Stimulated activated naive B cell treated with anti-CD40 and anti-IgM and Interleukin-4, amounts not matched to agents 10 μg/mL and 1 μg/mL and 100 μg/mL, for 72 hours (primary cell): ENCODE data around the gene DSCAML1.

Source experiments
- ATAC-seq, 2 donors: fragments of 150-1000 bp; cut with Tn5 transposase; replicated peaks; 2 replicates each; pipeline ENCODE4 v1.10.0; 2021; ENCODE audit warnings: moderate library complexity in 1 of 2
- DNase-seq: peaks from one replicate; pipeline ENCODE4 v3.0.0; 2021
- H3K27ac Mint-ChIP-seq: one replicate; pipeline ENCODE4 v1.8.0; 2022; ENCODE audit warnings: mild to moderate bottlenecking, mixed read lengths
- H3K27me3 Mint-ChIP-seq, 2 donors: one replicate each; pipeline ENCODE4 v1.8.0; 2022; ENCODE audit warnings: mixed read lengths in 2 of 2
- H3K36me3 Mint-ChIP-seq, 2 donors: one replicate each; pipeline ENCODE4 v1.8.0; 2022; ENCODE audit warnings: mixed read lengths in 2 of 2, mild to moderate bottlenecking in 1 of 2
- H3K4me1 Mint-ChIP-seq, 2 donors: one replicate each; pipeline ENCODE4 v1.8.0; 2022; ENCODE audit warnings: mixed read lengths in 2 of 2, mild to moderate bottlenecking in 1 of 2
- H3K4me3 Mint-ChIP-seq, 2 donors: one replicate each; pipeline ENCODE4 v1.8.0; 2022; ENCODE audit warnings: mild to moderate bottlenecking in 2 of 2, mixed read lengths in 2 of 2, moderate library complexity in 1 of 2
- H3K9me3 Mint-ChIP-seq, 2 donors: one replicate each; pipeline ENCODE4 v1.8.0; 2022; ENCODE audit warnings: mixed read lengths in 2 of 2, mild to moderate bottlenecking in 1 of 2

Gene DSCAML1

GRCh38 chr11:117796872-117797529 is at the start of gene DSCAML1:
Gene DSCAML1 (minus strand): TSS chr11:117797216. CDS start chr11:117797079, 137 bp downstream.
- H3K27me3 Mint-ChIP-seq = peaks cover 46 to 68% of the 10 kb centered on the region in 2 donors
- DNase-seq (no peak), ATAC-seq (peak; percentile 73 to 76)
- peak within 1 kb of the TSS; percentile 85 for H3K27ac Mint-ChIP-seq
- H3K4me1 Mint-ChIP-seq = peaks cover 19 to 24% of the 10 kb centered on the region in 2 donors
- peak within 1 kb of the TSS; percentile 70 to 71 for H3K4me3 Mint-ChIP-seq
- no peaks in the 10 kb centered on the region for H3K9me3 Mint-ChIP-seq
- H3K36me3 Mint-ChIP-seq = peaks cover 1 to 21% of the 10 kb centered on the region in 2 donors

DNA sequence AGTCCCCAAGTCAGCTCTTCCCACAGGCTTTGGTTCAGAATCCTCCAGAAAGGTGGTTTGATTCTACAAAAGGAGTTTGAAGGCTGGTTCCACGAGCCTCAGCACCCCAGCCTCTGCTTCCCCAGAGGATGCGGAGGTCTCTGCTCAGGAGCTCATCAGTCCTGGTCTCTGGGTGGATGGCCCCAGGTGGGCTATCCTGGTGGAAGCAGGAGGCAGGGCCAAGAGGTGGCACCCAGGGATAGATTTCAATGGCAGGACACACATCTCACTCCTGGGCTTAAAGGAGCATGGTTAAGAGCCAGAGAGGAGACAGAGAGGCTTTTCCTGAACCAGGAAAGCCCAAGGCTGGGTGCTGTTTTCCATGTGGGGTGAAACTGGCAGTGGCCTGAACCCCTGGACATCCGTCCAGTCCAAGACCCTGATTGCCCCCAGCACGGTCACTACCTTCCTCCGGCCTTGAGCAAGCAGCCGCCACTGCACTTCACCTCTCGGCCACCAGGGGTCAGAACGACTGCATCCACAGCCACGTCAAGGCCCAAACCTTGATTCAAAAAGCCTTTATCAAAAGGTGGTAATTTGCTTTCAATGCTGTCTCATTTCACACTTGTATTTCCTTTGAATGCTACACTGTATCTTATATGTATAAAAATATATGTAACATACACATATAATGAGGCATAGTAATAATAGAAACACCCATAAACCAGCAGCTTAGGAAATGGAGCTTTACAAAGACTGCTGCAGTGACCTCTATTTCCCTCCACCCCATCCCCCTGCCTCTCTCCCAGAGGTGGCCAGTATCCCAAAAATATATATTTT is 46.9 kb upstream of the DSCAML1 start:
- H3K27me3 Mint-ChIP-seq = no peaks in the 10 kb centered on the region
- no peak overlapping the region for H3K4me3 Mint-ChIP-seq
- H3K27ac Mint-ChIP-seq = peak overlapping the region; percentile 39
- peaks cover 7 to 12% of the 10 kb centered on the region in 2 donors for H3K4me1 Mint-ChIP-seq
- peak; percentile 77 to 88 for ATAC-seq
- H3K9me3 Mint-ChIP-seq = no peaks in the 10 kb centered on the region
- H3K36me3 Mint-ChIP-seq = no peaks in the 10 kb centered on the region
- DNase-seq = peak; percentile 55

GRCh38 chr11:117842131-117842941 is 45.3 kb upstream of the DSCAML1 start:
- DNase-seq (no peak), ATAC-seq (no peak)
- Mint-ChIP-seq H3K9me3 (no peaks in the 10 kb centered on the region), H3K36me3 (no peaks in the 10 kb centered on the region), H3K4me3 (no peak overlapping the region), H3K4me1 (peaks cover 7 to 12% of the 10 kb centered on the region in 2 donors), H3K27me3 (peaks cover 2 to 12% of the 10 kb centered on the region in 2 donors), H3K27ac (no peak overlapping the region)

DNA sequence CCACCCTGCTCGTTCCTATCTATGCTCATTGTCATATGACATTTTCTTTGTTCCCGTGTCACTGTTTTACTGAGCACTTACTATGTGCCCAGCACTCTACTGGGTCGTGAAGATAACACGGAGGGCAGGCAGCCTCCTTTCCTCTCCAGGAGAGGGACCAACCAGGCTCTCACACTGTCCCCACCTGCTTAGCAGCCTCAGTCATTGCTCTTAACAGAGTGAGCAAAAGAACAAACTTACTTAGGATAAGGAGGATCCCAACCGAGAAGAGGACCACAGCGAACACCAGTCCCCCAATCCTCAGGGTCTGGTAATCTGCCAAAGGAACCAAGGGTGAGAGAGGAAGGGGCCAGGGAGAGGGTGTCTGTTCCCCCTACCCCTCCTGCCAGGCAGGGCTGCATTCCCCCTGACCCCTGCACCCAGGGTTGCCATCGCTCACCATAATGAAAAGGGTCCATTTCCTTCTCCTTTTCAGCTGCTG is 44.6 kb upstream of the DSCAML1 start:
- H3K9me3 Mint-ChIP-seq = no peaks in the 10 kb centered on the region
- no peak overlapping the region for H3K4me3 Mint-ChIP-seq
- H3K4me1 Mint-ChIP-seq = peaks cover 7 to 12% of the 10 kb centered on the region in 2 donors
- DNase-seq (no peak), ATAC-seq (no peak)
- peaks cover 9 to 19% of the 10 kb centered on the region in 2 donors for H3K27me3 Mint-ChIP-seq
- H3K27ac Mint-ChIP-seq = no peak overlapping the region
- no peaks in the 10 kb centered on the region for H3K36me3 Mint-ChIP-seq

DNA sequence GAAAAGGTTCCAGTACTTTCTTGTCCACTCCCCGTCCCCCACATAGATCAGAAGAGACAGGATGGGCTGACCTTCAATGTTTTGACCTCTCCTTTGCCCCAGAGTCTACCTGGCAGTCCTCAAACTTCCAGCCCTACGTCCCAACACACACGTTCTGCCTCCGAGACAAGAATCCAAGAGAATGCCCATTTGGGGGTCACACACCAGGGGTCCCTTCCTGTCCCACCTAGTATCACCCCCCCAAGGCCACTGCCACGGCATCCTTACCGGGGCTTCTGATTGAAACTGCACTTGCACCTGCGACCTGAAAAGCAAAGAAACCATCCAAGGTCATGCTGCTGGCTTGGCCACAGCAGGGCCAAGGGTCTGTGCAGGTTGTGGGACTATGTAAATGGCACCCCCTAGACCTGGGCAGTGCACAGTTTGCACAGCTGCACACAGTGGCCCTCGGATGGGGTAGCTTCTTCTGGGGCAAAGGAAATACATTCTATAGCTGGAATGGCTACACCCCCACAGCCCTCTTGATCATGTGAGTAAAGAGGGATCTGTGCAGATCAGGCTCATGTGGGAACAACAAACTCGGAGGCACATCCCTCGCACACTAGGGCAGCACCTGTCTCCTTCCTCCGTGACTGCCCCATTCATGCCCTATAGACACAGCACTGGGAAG is 44.0 kb upstream of the DSCAML1 start:
- H3K27ac Mint-ChIP-seq = no peak overlapping the region
- peaks cover 15 to 23% of the 10 kb centered on the region in 2 donors for H3K27me3 Mint-ChIP-seq
- H3K4me1 Mint-ChIP-seq = peaks cover 7 to 12% of the 10 kb centered on the region in 2 donors
- no peak overlapping the region for H3K4me3 Mint-ChIP-seq
- no peaks in the 10 kb centered on the region for H3K36me3 Mint-ChIP-seq
- H3K9me3 Mint-ChIP-seq = no peaks in the 10 kb centered on the region
- ATAC-seq = no peak
- DNase-seq = no peak

DNA sequence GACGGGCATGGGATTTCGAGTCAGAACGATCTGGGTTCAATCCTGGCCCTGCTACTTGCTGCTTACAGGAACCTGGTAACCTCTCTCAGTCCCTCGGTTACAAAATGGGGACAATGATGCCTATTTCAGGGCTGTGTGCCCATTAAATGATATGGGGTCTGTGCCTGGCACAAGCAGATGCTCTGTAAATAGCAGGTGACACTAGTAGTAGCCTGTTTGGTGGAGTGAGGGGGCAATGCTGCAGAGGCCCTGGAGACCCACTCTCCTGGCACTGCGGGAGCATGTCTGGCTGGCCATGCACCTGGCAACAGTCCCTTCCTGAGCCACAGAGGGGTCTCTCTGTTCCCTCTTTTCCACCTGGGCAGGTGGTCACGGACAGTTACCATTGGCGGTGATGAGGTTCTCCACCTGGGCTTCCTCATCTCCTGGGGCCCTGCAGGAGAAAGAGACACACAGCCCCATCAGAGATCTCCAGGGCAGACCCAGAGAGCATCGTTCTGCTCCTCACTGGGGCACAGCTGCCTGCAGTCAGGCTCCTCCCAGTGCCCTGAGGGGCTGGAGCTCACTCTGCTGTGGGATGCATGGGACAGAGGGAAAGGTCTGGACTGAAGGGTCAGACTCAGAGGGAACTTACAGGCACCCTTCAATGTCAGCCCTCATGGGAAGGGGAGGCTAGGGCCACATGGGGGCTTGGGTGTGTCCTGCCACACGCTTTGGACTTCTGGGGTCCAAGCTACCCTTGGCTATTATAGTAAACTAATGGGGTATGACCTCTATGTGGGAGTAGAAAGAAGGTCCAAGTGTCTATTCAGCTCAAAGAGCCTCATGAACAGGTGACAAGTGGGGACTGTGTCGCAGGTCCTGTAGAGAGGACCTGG is 43.2 kb upstream of the DSCAML1 start:
- Mint-ChIP-seq H3K4me3 (no peak overlapping the region), H3K27ac (no peak overlapping the region), H3K27me3 (peaks cover 15 to 23% of the 10 kb centered on the region in 2 donors), H3K4me1 (peaks cover 7 to 13% of the 10 kb centered on the region in 2 donors), H3K9me3 (no peaks in the 10 kb centered on the region), H3K36me3 (no peaks in the 10 kb centered on the region)
- ATAC-seq (no peak), DNase-seq (no peak)

DNA sequence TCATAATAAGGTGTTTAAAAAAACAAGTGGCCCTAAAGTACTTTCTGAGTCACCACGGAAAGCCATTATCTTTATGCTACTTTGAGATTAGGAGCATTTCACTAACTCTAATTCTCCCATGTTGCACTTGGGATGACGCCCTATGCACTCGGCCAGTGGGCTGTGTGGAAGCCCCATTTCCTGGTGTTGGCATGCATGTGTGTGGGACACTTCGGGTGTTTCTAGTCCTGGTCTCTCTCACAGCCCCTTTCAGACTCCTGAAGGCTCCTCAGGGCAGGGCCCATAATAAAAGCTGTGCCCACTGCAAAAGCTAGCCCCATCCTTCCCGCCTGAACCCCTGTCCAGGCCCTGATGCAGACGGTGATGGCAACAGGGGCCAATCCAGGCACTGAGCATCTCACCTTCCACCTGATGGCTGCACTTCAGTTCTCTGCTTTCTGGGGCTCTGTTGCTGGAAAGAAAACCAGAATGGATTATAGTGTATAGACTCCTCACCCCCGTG is 42.4 kb upstream of the DSCAML1 start:
- ATAC-seq (no peak), DNase-seq (no peak)
- Mint-ChIP-seq H3K4me3 (no peak overlapping the region), H3K36me3 (no peaks in the 10 kb centered on the region), H3K27me3 (peaks cover 15 to 23% of the 10 kb centered on the region in 2 donors), H3K27ac (no peak overlapping the region), H3K9me3 (no peaks in the 10 kb centered on the region), H3K4me1 (peaks cover 12 to 18% of the 10 kb centered on the region in 2 donors)

- Mint-ChIP-seq H3K27me3 (peaks cover 15 to 23% of the 10 kb centered on the region in 2 donors), H3K4me1 (peaks cover 14 to 20% of the 10 kb centered on the region in 2 donors), H3K9me3 (no peaks in the 10 kb centered on the region), H3K4me3 (no peak overlapping the region), H3K27ac (no peak overlapping the region), H3K36me3 (no peaks in the 10 kb centered on the region)
- DNase-seq = no peak
- no peak for ATAC-seq
Measured at GRCh38 chr11:117838901-117839300, 41.9 kb upstream of the DSCAML1 start.

DNA sequence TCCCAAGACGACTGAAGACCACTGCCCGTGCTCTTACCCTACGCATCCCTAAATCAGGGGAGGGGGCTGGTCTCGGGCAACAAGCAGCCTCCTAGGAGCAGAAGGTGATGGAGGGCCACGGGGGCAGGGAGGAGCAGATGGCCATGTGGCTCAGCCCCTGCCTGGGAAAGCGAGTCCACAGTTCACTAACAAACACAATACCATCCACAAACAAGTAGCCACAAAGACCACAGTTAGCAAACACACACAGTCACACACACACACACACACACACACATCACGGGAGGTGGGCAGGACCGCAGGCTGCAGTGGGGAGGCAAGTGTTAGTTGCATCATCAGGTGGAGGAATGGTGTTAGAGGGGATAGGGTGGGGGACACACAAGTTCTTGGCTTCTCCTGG is 40.8 kb upstream of the DSCAML1 start:
- H3K4me3 Mint-ChIP-seq = no peak overlapping the region
- H3K9me3 Mint-ChIP-seq = no peaks in the 10 kb centered on the region
- no peaks in the 10 kb centered on the region for H3K36me3 Mint-ChIP-seq
- ATAC-seq (no peak), DNase-seq (no peak)
- peaks cover 18 to 19% of the 10 kb centered on the region in 2 donors for H3K4me1 Mint-ChIP-seq
- no peak overlapping the region for H3K27ac Mint-ChIP-seq
- peaks cover 15 to 23% of the 10 kb centered on the region in 2 donors for H3K27me3 Mint-ChIP-seq

DNA sequence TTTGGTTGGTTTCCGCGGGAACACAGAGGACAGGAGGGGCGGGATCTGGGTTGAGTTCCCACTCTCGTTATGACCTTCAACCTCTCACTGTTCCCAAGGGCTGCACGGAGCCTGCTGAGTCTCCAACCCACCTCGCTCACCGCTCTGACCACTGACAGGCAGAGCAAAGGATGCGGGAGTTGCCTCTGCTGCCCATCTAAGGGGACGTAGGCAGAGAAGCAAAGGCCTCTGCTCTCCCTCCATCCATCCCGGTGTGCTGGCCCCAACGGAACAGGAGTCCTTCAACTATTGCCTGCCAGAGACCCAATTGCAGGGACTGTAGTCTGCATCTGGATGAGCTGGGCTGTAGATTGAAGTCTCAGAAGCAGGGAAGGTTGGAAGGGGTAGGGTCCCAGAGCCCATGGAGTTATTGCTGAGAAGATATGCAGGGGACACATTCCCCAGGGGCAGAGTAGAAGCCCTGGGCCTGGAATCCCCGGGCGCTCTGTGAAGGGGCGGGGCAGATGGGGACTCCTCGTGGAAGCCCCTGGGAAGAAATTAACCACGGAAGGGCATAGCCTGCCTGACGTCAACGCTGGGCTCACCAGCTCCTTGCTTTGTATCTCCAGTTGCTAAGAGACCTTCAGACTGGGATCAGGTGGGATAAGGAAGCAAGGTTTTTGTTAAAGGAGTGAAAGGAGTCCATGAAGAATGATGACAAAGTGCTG is 40.2 kb upstream of the DSCAML1 start:
- no peak for ATAC-seq
- Mint-ChIP-seq H3K4me3 (no peak overlapping the region), H3K9me3 (no peaks in the 10 kb centered on the region), H3K4me1 (peaks cover 16 to 21% of the 10 kb centered on the region in 2 donors), H3K27me3 (peaks cover 15 to 23% of the 10 kb centered on the region in 2 donors), H3K27ac (no peak overlapping the region), H3K36me3 (no peaks in the 10 kb centered on the region)
- DNase-seq = no peak

GRCh38 chr11:117836077-117836960 is 39.3 kb upstream of the DSCAML1 start:
- Mint-ChIP-seq H3K4me1 (peaks cover 14 to 18% of the 10 kb centered on the region in 2 donors), H3K36me3 (no peaks in the 10 kb centered on the region), H3K27me3 (peaks cover 15 to 23% of the 10 kb centered on the region in 2 donors), H3K27ac (no peak overlapping the region), H3K9me3 (no peaks in the 10 kb centered on the region), H3K4me3 (no peak overlapping the region)
- ATAC-seq = no peak
- DNase-seq = no peak

DNA sequence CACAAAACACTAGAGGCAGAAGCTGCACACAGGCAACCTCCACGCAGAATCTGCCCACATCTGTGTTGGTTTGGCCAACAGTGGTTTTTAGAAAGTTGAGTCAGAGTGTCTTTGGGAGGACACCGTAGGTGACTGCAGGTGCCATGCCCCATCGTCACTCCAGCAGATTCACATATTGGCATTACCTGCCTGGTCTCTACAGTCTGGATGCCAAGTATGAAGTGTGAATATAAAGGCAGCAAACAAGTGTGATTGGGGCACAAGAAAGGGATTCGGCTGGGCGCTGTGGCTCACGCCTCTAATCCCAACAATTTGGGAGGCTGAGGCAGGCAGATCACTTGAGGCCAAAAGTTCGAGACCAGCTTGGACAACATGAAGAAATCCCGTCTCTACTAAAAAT is 38.6 kb upstream of the DSCAML1 start:
- H3K4me3 Mint-ChIP-seq = no peak overlapping the region
- no peak overlapping the region for H3K27ac Mint-ChIP-seq
- H3K4me1 Mint-ChIP-seq = peaks cover 20 to 26% of the 10 kb centered on the region in 2 donors
- DNase-seq (no peak), ATAC-seq (no peak)
- H3K36me3 Mint-ChIP-seq = no peaks in the 10 kb centered on the region
- no peaks in the 10 kb centered on the region for H3K9me3 Mint-ChIP-seq
- H3K27me3 Mint-ChIP-seq = peaks cover 15 to 23% of the 10 kb centered on the region in 2 donors
